ENCODE data around the gene ACAP2.
"Not testable (repeated sequence)": the region's sequence is repeated elsewhere in the genome, so short reads cannot be mapped to it uniquely, and the experiment has no call there.

Gene ACAP2

GRCh38 chr3:195384952-195385351 is 57.9 kb downstream of the ACAP2 start:
- DNase-seq = no peak

DNA sequence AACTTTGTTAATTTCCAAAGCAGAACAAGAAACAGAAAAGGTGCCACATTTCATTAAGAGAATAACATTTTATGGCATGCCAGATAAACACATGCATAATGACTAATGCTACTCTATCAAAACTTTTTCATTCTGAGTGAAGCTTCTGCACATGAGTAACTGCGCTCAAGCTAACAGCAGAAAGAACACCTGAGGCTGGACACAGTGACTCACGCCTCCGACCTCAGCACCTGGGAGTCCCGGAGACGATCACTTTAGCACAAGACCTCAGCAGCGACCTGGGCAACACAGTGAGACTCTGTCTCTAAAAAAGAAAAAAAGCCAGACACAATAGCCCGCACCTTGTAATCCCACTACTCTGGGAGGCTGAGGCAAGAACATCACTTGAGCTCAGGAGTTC is 70.6 kb downstream of the ACAP2 start:
- no peak for DNase-seq

- DNase-seq = no peak
Measured at GRCh38 chr3:195366200-195366925, 76.5 kb downstream of the ACAP2 start.

DNA sequence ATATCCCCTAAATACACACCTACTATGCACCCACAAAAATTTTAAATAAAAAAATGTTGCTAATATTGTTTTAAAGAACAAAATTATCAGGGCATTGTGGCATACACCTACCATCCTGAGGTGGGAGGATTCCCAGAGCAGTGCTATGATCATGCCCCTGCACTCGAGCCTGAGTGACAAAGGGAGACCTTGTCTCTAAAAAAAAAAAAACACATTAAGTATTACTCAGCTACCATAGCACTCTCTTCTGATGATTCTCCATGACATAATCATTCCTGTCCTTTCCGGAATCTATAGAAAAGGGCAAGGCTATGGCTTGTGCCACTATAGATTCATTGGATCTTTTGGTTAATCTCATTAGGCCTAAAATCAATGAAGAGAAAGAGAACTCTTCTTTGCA is 77.4 kb downstream of the ACAP2 start:
- DNase-seq = no peak

GRCh38 chr3:195357797-195358196 is 85.0 kb downstream of the ACAP2 start:
- not testable (repeated sequence) for DNase-seq

GRCh38 chr3:195356151-195357086 is 86.4 kb downstream of the ACAP2 start:
- no peak for DNase-seq

DNA sequence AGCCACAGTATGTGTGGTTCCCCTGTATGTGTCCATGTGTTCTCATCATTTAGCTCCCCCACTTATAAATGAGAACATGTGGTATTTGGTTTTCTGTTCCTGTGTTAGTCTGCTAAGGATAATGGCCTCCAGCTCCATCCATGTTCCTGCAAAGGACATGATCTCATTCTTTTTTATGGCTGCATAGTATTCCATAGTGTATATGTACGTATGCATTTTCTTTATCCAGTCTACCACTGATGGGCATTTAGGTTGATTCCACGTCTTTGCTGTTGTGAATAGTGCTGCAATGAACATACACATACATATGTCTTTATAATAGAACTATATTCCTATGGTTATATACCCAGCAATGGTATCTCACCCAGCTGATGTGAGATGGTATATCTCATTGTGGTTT is 88.8 kb downstream of the ACAP2 start:
- not testable (repeated sequence) for DNase-seq

- no peak for DNase-seq
Measured at GRCh38 chr3:195352895-195353488, 89.8 kb downstream of the ACAP2 start.

DNA sequence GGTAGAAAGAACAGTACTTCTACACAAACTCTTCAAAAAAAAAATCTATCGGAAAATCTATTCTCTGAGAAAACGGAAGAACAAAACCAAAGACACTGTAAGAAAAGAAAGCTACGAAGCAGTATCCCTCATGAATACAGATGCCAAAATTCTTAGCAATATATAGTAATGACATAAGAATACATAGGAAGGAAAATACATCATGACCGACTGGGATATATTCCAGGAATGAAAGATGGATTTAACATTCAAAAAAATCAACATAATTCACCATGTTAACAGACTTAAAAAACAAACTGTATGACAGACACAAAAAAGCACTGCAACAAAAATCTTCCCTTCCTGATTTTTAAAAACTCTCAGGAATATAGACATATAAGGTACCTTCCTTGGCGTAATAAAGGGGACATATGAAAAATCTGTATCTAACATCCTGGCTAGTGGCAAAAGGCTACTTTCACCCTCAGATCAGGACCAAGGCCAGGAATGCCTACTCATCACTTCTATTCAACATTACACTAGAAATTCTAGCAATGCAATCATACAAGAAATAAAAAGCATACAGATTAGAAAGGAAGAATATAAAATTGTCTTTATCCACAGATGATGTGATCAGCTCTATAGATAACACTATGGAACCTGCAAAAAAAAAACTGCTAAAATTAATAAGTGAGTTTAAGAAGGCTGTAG is 94.2 kb downstream of the ACAP2 start:
- DNase-seq = no peak

DNA sequence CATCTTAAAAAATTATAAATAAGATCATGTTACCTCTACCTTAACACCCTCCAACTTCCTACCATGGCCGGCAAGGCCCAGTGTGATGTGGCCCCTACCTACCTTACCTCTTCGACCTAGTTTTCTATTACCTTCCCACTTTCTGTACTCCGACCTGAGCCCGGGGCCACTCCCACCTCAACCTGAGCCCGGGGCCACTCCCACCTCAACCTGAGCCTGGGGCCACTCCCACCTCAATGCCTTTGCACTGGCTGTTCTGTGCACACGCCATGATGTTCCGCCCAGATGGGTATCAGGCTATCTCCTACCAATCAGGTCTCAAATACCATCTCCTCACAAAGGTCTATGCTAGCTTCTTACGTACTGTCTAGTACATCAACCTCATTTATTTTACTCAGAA is 105.1 kb downstream of the ACAP2 start:
- DNase-seq = no peak

DNA sequence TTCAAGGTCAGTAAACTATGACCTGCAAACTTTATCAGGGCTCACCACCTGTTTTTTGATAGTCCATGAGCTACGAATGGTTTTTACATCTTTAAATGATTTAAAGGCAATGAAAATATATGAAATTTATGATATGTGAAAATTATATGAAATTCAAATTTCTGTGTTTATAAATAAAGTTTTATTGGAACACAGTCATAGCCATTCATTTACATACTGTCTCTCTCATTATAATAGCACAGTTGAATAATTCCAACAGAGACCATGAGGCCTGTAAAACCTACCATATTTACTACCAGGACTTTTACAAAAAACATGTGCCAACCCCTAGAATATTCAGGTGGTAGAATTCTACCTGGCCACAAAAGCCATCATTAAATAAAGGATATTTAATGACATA is 107.9 kb downstream of the ACAP2 start:
- DNase-seq = no peak

DNA sequence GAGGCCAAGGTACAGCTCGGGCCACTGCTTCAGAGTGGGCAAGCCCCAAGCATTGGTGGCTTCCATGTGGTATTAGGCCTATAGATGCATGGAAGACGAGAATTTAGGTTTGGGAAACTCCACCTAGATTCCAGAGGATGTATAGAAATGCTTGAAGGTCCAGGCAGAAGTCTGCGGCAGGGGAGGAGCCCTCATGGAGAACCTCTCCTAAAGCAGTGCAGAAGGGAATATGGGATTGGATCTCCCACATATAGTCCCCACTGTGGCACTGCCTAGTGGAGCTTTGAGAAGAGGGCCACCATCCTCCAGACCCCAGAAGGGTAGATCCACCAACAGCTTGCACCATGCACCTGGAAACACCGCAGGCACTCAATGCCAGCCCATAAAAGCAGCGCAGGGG is 123.8 kb downstream of the ACAP2 start:
- no peak for DNase-seq

DNA sequence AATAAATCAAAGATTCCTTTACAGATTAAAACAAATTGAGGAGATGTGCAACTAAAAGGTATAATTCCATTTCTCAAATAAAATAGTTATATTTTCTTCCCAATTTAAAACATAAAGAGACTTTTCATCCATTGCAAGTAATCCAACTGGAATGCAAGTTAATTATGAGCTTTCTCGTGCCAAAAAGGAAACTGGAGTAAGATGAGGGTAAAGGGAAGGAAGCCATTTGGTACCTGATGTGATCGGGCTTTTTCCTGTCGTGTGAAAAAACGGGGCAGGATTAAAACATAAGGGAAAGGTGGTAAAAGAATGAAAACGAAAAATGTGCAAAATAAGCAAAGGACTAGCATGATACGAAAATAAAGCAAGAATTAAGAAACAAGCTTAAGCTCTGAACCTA is 130.1 kb downstream of the ACAP2 start:
- DNase-seq = no peak

DNA sequence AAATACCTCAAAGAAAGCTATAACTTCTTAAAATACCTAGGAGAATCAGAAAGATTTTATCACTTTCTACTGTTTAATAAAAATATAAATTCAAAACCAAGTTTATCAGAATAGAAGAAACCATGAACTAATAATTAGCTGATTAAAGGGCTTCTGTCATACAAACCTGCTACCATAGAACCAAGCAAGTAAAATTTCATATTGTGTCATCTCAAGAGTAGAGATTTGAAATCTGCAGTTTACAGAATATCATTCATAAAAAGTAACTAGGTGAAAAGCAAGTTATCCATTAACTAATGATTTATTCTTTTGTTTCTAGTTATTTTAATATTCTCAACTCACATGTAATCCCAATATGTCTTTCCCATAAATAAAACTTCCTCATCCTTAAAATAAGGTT is 135.1 kb downstream of the ACAP2 start:
- no peak for DNase-seq

DNA sequence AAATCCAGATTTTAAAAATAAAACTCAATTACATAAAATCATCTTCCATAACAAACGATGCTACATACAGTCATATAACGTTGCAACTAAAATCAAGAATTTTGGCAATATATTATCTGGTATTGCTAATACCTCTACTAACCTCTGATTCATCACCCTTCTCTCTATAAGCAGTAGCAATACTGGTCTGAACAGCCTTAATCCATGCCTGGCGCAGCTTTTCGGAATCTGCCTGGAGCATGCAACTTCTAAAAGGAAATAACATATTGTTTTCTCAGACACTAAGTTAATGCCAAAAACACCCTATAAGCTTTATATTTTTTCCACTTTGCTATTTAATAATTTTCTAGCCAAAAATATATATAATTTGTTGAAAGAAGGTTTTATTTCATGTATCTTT is 136.5 kb downstream of the ACAP2 start:
- DNase-seq = no peak

- DNase-seq = no peak
Measured at GRCh38 chr3:195302431-195302830, 140.4 kb downstream of the ACAP2 start.

- DNase-seq = no peak
Measured at GRCh38 chr3:195297446-195297845, 145.4 kb downstream of the ACAP2 start.

DNA sequence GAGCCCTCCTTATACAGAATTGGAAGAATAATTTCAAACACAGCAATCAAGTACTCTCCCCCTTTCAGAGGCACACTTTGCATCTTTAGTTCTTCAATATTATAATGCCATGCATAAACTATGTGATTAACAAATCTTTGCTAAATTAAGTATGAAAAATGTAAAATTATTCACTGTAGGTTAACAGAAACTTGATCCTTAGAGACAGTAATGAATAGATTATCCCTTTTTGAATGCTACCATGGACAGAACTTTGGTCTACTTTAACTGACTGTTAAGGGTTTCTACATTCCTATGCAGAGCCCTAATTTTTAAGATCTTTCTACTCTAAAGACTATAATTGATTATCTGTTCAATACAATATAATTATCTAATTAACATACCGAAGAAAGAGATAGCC is 146.2 kb downstream of the ACAP2 start:
- DNase-seq = no peak

DNA sequence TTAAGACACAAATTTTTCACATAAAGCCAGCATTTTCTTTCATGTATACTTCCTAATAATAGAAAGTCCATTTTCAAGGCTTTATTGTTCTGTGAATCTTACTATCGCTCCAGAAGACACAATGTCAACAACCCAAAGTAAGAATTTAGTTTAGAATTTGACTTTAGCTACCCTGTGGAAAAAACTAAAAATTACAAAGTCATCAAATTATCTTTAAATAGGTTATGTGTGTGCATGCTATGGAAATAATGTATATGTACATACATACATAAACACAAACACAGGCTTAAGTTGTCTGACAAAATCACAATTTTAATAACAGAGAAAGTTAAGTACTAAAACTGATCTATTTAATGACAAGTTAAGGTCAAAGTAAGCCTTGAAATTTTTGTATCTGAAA is 151.7 kb downstream of the ACAP2 start:
- no peak for DNase-seq

- not testable (repeated sequence) for DNase-seq
Measured at GRCh38 chr3:195290643-195291042, 152.2 kb downstream of the ACAP2 start.

GRCh38 chr3:195286115-195286872 is 156.5 kb downstream of the ACAP2 start:
- DNase-seq = no peak

- no peak for DNase-seq
Measured at GRCh38 chr3:195285372-195285771, 157.4 kb downstream of the ACAP2 start.
